ENCODE results near the gene ERFE. TPM values are rescaled to one million over a fixed set of nuclear protein-coding genes. Genes with fewer than 3 reads are reported as not detected.
A peak's percentile ranks its signal among the peaks of the same experiment; 100 is the strongest.

Gene ERFE
- total RNA-seq, 1 experiment from 2014 or later, result 9.7 TPM

DNA sequence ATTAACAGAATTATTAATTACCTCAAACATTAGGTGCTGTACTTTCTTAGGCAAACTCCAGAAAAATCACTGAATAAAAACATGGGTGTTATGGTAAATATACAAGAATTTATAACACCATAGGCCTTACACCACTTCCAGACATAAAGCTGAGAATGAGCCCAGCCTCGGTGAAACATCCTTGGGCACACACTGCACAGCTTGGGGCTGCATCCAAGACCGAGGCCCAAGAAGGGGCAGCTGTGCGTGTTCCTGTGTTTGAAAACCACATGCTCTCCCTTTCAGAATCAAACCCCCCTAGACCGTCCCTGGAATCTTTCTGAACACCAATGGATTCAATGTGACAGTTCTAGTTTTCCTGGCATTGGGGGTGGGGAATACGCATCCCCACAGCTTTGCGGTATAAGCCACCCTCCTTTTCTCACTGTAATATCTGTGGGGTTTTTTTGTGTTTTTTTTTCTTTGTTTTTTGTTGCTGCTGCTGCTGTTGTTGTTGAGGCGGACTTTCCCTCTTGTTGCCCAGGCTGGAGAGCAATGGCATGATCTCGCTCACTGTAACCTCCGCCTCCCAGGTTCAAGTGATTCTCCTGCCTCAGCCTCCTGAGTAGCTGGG lies 12.9 kb downstream of the ERFE start:
- H3K27me3 ChIP-seq (ENCODE audit: insufficient read depth, low read depth), result no peaks in the 10 kb centered on the region
- no peaks in the 10 kb centered on the region for H4K20me1 ChIP-seq (ENCODE audit: insufficient read depth)
- H3F3A ChIP-seq (ENCODE audit: insufficient read depth, low read depth), result peaks cover 40% of the 10 kb centered on the region
- CTCF ChIA-PET, result no interaction called here
- peaks cover 26% of the 10 kb centered on the region for H3K4me1 ChIP-seq (replicated peaks; ENCODE audit: insufficient read depth)
- no peaks in the 10 kb centered on the region for H3K79me2 ChIP-seq (ENCODE audit: low read depth)
- BruUV-seq (replicated peaks), result no TSS peak
- no peak for TF ChIP-seq EZH2 (IDR thresholded peaks at IDR 0.05; ENCODE audit: low read depth)
- TF ChIP-seq, protein P1, sequence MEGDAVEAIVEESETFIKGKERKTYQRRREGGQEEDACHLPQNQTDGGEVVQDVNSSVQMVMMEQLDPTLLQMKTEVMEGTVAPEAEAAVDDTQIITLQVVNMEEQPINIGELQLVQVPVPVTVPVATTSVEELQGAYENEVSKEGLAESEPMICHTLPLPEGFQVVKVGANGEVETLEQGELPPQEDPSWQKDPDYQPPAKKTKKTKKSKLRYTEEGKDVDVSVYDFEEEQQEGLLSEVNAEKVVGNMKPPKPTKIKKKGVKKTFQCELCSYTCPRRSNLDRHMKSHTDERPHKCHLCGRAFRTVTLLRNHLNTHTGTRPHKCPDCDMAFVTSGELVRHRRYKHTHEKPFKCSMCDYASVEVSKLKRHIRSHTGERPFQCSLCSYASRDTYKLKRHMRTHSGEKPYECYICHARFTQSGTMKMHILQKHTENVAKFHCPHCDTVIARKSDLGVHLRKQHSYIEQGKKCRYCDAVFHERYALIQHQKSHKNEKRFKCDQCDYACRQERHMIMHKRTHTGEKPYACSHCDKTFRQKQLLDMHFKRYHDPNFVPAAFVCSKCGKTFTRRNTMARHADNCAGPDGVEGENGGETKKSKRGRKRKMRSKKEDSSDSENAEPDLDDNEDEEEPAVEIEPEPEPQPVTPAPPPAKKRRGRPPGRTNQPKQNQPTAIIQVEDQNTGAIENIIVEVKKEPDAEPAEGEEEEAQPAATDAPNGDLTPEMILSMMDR (conservative IDR thresholded peaks at IDR 0.05), result no peak
- no peak for DNase-seq
- no peaks in the 10 kb centered on the region for H3K9me2 ChIP-seq (ENCODE audit: insufficient read depth)
- H3K36me3 ChIP-seq (ENCODE audit: low read depth), result peaks cover 28% of the 10 kb centered on the region; the same call in 1 of the 2 replicates
- intact Hi-C loops (cut with micrococcal nuclease; ENCODE audit: unreplicated experiment), result no loop called here
- POLR2A ChIA-PET (ENCODE audit: unreplicated experiment), result no interaction called here
- H3K9me3 ChIP-seq (ENCODE audit: insufficient read depth, low read depth), result no peaks in the 10 kb centered on the region
- no peak overlapping the region for H3K4me2 ChIP-seq
- peak overlapping the region; percentile 90; the same call in 1 of the 2 replicates for H3K27ac ChIP-seq
- no peak overlapping the region for H2AFZ ChIP-seq
- H3K4me3 ChIP-seq, result no peak overlapping the region

DNA sequence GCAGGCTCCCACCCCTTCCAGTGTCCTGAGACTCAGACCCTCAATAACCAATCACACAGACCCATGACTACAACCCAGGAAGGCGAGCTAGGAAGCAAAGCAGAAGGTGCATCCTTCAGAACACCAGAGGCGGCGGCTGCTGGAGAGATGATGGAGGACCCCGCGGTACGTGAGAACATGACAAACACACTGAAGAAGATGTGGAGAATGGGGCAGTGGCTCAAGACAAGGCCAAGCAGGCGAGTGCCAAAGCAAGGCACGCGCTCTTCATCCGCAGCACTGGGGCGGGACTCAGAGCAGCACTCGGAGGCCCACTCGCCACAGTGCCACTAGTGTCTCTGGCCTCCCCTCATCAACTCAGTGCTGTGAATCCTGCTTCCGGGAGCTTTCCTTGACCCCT lies 13.7 kb downstream of the ERFE start:
- no peaks in the 10 kb centered on the region for H3K79me2 ChIP-seq (ENCODE audit: low read depth)
- no peaks in the 10 kb centered on the region for H3K9me3 ChIP-seq (ENCODE audit: insufficient read depth, low read depth)
- no peaks in the 10 kb centered on the region for H3K9me2 ChIP-seq (ENCODE audit: insufficient read depth)
- no TSS peak for BruUV-seq (replicated peaks)
- peaks cover 31% of the 10 kb centered on the region; the same call in 1 of the 2 replicates for H3K36me3 ChIP-seq (ENCODE audit: low read depth)
- H2AFZ ChIP-seq, result no peak overlapping the region
- no peak overlapping the region for H3K27ac ChIP-seq
- no peaks in the 10 kb centered on the region for H3K27me3 ChIP-seq (ENCODE audit: insufficient read depth, low read depth)
- no peak overlapping the region for H3K4me2 ChIP-seq
- TF ChIP-seq, protein P1 (conservative IDR thresholded peaks at IDR 0.05), result no peak
- no peak for TF ChIP-seq EZH2 (IDR thresholded peaks at IDR 0.05; ENCODE audit: low read depth)
- no peaks in the 10 kb centered on the region for H4K20me1 ChIP-seq (ENCODE audit: insufficient read depth)
- peaks cover 40% of the 10 kb centered on the region for H3F3A ChIP-seq (ENCODE audit: insufficient read depth, low read depth)
- POLR2A ChIA-PET (ENCODE audit: unreplicated experiment), result no interaction called here
- CTCF ChIA-PET, result interaction anchor here (0.8 kb wide), 1 partner anchor 1006 kb away, joined by 3 read pairs; no protein-coding TSS in a partner anchor
- no peak overlapping the region for H3K4me3 ChIP-seq
- peaks cover 26% of the 10 kb centered on the region for H3K4me1 ChIP-seq (replicated peaks; ENCODE audit: insufficient read depth)
- no peak for DNase-seq
- intact Hi-C loops (cut with micrococcal nuclease; ENCODE audit: unreplicated experiment), result no loop called here

DNA sequence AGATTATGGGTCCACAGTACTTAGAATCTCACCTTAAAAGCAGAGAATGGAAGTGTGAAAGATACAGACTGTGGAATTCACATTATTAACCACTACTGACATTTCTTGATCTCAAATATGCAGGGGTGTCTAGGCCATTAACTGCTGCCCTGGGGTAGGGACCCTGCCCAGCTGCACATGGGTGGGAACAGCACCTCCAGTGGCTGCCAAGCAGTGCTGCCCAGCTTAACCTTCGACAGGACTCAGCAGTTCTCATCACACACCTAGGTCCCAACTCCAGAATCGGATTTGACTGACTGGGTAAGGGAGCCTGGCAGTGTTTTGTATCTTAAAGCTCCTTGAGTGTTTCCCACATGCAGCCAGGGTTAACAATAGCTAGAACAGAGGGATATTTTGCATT lies 14.9 kb downstream of the ERFE start:
- POLR2A ChIA-PET (ENCODE audit: unreplicated experiment), result no interaction called here
- no peak overlapping the region for H3K27ac ChIP-seq

More for the DNA sequence above, 14.9 kb downstream of the ERFE start:
- no peak overlapping the region for H3K4me3 ChIP-seq
- CTCF ChIA-PET, result interaction anchor here (0.6 kb wide), 1 partner anchor 111 kb away, joined by 3 read pairs; no protein-coding TSS in a partner anchor
- no peak overlapping the region for H2AFZ ChIP-seq
- intact Hi-C loops (cut with micrococcal nuclease; ENCODE audit: unreplicated experiment), result no loop called here
- H3K9me2 ChIP-seq (ENCODE audit: insufficient read depth), result no peaks in the 10 kb centered on the region
- no peak for TF ChIP-seq EZH2 (IDR thresholded peaks at IDR 0.05; ENCODE audit: low read depth)
- TF ChIP-seq, protein P1 (conservative IDR thresholded peaks at IDR 0.05), result no peak
- H3K79me2 ChIP-seq (ENCODE audit: low read depth), result no peaks in the 10 kb centered on the region
- DNase-seq, result no peak
- H3K36me3 ChIP-seq (ENCODE audit: low read depth), result peaks cover 35% of the 10 kb centered on the region; the same call in 1 of the 2 replicates
- peaks cover 38% of the 10 kb centered on the region for H3F3A ChIP-seq (ENCODE audit: insufficient read depth, low read depth)
- no peaks in the 10 kb centered on the region for H3K27me3 ChIP-seq (ENCODE audit: insufficient read depth, low read depth)
- no peaks in the 10 kb centered on the region for H3K9me3 ChIP-seq (ENCODE audit: insufficient read depth, low read depth)
- H3K4me1 ChIP-seq (replicated peaks; ENCODE audit: insufficient read depth), result peaks cover 22% of the 10 kb centered on the region
- no peak overlapping the region for H3K4me2 ChIP-seq
- H4K20me1 ChIP-seq (ENCODE audit: insufficient read depth), result no peaks in the 10 kb centered on the region
- no TSS peak for BruUV-seq (replicated peaks)
